Activated T-helper 17 cell treated with anti-CD3 and anti-CD28 coated beads, Interleukin-2, amount 50 U/mL, for 72 hours (primary cell): ENCODE results near the gene CORO1C. TPM values are rescaled to one million over a fixed set of nuclear protein-coding genes. Genes with fewer than 3 reads are reported as not detected.

Source experiments
- ATAC-seq: fragments of 150-1000 bp; cut with Tn5 transposase; replicated peaks from 2 replicates; pipeline ENCODE4 v1.10.0; 2021; ENCODE audit warnings: mild to moderate bottlenecking, moderate library complexity
- H3K27ac Mint-ChIP-seq: one replicate; pipeline ENCODE4 v1.8.0; 2022; ENCODE audit warnings: mixed read lengths
- H3K27me3 Mint-ChIP-seq: one replicate; pipeline ENCODE4 v1.8.0; 2022; ENCODE audit warnings: mixed read lengths
- H3K36me3 Mint-ChIP-seq: one replicate; pipeline ENCODE4 v1.8.0; 2022; ENCODE audit warnings: low read depth, mild to moderate bottlenecking, mixed read lengths
- H3K4me1 Mint-ChIP-seq: one replicate; pipeline ENCODE4 v1.8.0; 2022; ENCODE audit warnings: mixed read lengths
- H3K4me3 Mint-ChIP-seq: one replicate; pipeline ENCODE4 v1.8.0; 2022; ENCODE audit warnings: mild to moderate bottlenecking, mixed read lengths
- H3K9me3 Mint-ChIP-seq: one replicate; pipeline ENCODE4 v1.8.0; 2022; ENCODE audit warnings: mixed read lengths
- total RNA-seq, 2 donors: library from RNA; stranded (reverse); gene quantifications; one replicate each; pipeline ENCODE4 v1.2.3, GENCODE V29; 2022

Gene CORO1C
- total RNA-seq, 2 donors from 2014 or later, result 81.9 to 101 TPM

GRCh38 chr12:108690542-108691174 is 40.7 kb downstream of the CORO1C start:
- H3K27me3 Mint-ChIP-seq, result no peaks in the 10 kb centered on the region
- H3K4me3 Mint-ChIP-seq, result peak overlapping the region; percentile 85
- peak overlapping the region; percentile 93 for H3K27ac Mint-ChIP-seq
- H3K9me3 Mint-ChIP-seq, result peaks cover 3% of the 10 kb centered on the region
- ATAC-seq, result no peak
- peaks cover 7% of the 10 kb centered on the region for H3K36me3 Mint-ChIP-seq
- peaks cover 48% of the 10 kb centered on the region for H3K4me1 Mint-ChIP-seq

- no peak for ATAC-seq
- Mint-ChIP-seq H3K4me1 (peaks cover 46% of the 10 kb centered on the region), H3K36me3 (peaks cover 3% of the 10 kb centered on the region), H3K4me3 (peak overlapping the region; percentile 85), H3K27ac (peak overlapping the region; percentile 93), H3K27me3 (no peaks in the 10 kb centered on the region), H3K9me3 (peaks cover 2% of the 10 kb centered on the region)
Observed at GRCh38 chr12:108690191-108690518, 41.2 kb downstream of the CORO1C start.

DNA sequence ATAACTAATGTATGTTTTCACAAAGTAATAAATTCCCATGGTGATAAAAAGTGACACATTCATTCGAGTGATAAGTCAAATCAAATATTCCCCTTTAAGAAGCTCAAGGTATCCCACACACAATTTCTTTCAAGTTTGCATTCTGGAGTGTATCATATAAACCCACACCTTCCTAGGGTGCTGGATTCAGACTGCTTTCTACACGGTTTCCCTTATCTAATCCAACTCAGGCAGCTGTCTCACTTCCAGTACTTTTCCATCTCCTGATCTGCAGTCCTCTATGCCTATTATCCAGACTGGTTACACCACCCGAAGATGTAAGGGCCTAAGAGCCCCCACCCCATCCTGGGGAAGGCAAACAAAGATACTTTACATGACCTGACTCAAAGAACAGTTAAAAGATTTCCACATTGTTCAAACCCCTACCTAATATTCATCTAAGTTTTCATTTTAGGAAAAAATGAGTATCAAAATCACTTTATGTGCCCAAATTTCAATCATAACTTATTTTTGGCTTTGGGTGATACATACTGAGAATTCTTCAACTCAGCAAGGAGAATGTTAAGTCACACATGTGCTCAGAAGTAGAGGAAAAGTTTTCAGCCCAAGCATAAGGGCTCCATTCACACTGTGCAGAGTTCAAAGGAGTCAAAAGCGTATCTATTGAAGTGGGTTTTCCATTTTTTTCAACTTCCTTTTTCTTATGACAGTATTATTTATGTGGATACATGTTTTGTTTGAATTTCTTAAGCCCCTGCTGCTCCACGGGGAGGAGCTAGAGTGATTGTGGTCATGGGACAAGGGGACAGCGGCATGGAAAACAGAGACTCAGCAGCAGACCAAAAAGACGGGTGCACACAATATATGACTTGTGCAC is 41.8 kb downstream of the CORO1C start:
- Mint-ChIP-seq H3K27me3 (no peaks in the 10 kb centered on the region), H3K36me3 (no peaks in the 10 kb centered on the region), H3K9me3 (no peaks in the 10 kb centered on the region), H3K4me3 (peak overlapping the region; percentile 85), H3K4me1 (peaks cover 42% of the 10 kb centered on the region), H3K27ac (peak overlapping the region; percentile 93)
- peak; percentile 64 for ATAC-seq

DNA sequence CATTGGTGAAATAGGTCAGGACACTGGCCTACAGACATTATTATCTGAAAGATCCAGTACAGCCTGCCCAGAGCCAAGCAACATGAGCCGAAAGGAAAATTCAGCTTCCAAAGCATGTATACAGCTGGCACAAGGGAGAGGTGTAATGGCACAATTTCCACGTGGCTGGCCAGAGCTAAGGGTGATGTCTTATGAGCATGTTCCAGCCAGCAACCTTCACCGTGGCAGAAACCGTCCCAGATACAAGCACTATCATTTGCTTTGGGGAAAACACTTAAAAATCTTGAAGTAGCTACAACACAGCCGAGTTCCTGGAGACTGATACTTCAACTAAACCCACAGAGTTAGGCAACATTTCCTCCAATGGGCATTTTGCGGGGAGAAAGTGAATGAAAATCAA is 44.5 kb downstream of the CORO1C start:
- no peak for ATAC-seq
- Mint-ChIP-seq H3K27me3 (no peaks in the 10 kb centered on the region), H3K36me3 (no peaks in the 10 kb centered on the region), H3K4me1 (peaks cover 32% of the 10 kb centered on the region), H3K4me3 (no peak overlapping the region), H3K27ac (no peak overlapping the region), H3K9me3 (no peaks in the 10 kb centered on the region)

DNA sequence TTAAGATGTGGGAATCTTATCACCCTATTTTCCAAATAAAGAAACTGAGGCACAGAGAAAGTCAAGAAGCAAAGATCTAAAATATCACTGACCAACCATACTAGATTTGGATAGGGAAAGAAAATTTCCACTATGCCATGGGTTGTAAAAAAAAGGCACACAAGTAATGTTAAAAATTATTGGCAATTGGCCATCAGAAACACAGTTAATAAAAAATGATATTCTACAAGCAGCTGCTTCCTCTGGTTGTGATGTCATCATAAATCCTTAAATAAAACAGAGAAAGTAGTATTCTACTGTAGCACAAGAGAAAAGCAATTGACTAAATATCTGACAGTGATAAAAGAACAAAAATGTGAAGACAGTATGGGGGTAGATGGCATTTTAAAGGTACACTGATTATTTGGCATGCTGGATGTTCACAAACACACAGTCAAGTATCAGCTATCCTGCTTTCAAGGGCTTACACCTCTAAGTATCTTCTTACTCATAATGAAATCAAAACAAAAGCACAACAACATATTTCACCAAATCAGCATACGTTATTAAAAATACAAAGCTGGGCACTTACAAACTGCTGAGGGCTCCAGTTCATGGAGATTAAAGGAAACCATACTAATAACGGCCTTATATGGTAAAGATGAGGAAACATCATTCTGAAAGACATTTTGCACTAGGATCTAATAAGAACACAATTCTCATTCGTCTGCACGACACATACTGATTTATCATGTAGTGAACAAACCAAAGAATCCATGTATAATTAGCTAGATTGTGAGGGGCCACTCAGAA is 45.7 kb downstream of the CORO1C start:
- Mint-ChIP-seq H3K27ac (no peak overlapping the region), H3K36me3 (no peaks in the 10 kb centered on the region), H3K9me3 (no peaks in the 10 kb centered on the region), H3K4me3 (no peak overlapping the region), H3K4me1 (peaks cover 28% of the 10 kb centered on the region), H3K27me3 (no peaks in the 10 kb centered on the region)
- no peak for ATAC-seq

- ATAC-seq, result no peak
- Mint-ChIP-seq H3K36me3 (no peaks in the 10 kb centered on the region), H3K9me3 (no peaks in the 10 kb centered on the region), H3K27me3 (no peaks in the 10 kb centered on the region), H3K27ac (no peak overlapping the region), H3K4me3 (no peak overlapping the region), H3K4me1 (peaks cover 13% of the 10 kb centered on the region)
Observed at GRCh38 chr12:108683906-108684556, 47.3 kb downstream of the CORO1C start.

- Mint-ChIP-seq H3K27me3 (no peaks in the 10 kb centered on the region), H3K27ac (no peak overlapping the region), H3K4me1 (peaks cover 13% of the 10 kb centered on the region), H3K9me3 (no peaks in the 10 kb centered on the region), H3K36me3 (peaks cover 15% of the 10 kb centered on the region), H3K4me3 (no peak overlapping the region)
- no peak for ATAC-seq
Observed at GRCh38 chr12:108681317-108681716, 50.0 kb downstream of the CORO1C start.

- ATAC-seq, result no peak
- peaks cover 11% of the 10 kb centered on the region for H3K4me1 Mint-ChIP-seq
- H3K27me3 Mint-ChIP-seq, result no peaks in the 10 kb centered on the region
- H3K4me3 Mint-ChIP-seq, result no peak overlapping the region
- H3K9me3 Mint-ChIP-seq, result no peaks in the 10 kb centered on the region
- no peak overlapping the region for H3K27ac Mint-ChIP-seq
- H3K36me3 Mint-ChIP-seq, result peaks cover 35% of the 10 kb centered on the region
Observed at GRCh38 chr12:108679106-108679681, 52.1 kb downstream of the CORO1C start.

- no peaks in the 10 kb centered on the region for H3K27me3 Mint-ChIP-seq
- ATAC-seq, result peak; percentile 40
- H3K27ac Mint-ChIP-seq, result no peak overlapping the region
- peaks cover 11% of the 10 kb centered on the region for H3K4me1 Mint-ChIP-seq
- no peak overlapping the region for H3K4me3 Mint-ChIP-seq
- H3K9me3 Mint-ChIP-seq, result no peaks in the 10 kb centered on the region
- peaks cover 35% of the 10 kb centered on the region for H3K36me3 Mint-ChIP-seq
Observed at GRCh38 chr12:108678104-108678730, 53.1 kb downstream of the CORO1C start.

DNA sequence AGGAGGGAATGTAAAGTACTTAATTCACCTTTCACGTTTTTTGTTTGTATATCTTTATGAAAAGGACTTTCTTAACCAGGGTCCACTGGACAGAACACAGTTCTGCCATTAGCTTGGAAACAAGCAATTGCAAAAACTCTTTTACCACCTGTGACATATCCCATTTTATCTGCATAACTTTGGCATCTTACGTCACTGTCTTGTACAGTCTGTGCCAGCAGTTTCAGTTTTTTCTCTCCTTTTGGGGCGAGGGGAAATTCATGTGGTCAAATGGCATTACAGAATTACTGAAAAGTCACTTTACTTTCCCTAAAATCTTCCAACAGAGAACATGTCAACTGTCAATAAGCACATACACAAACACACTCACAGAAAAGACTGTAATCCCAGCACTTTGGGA is 53.9 kb downstream of the CORO1C start:
- no peak for ATAC-seq
- Mint-ChIP-seq H3K4me1 (peaks cover 11% of the 10 kb centered on the region), H3K27me3 (no peaks in the 10 kb centered on the region)

GRCh38 chr12:108676707-108677106 is 54.6 kb downstream of the CORO1C start:
- Mint-ChIP-seq H3K36me3 (peaks cover 35% of the 10 kb centered on the region), H3K27ac (no peak overlapping the region)
- ATAC-seq, result no peak

More for the DNA sequence above, 53.9 kb downstream of the CORO1C start:
- H3K27ac Mint-ChIP-seq, result no peak overlapping the region
- H3K9me3 Mint-ChIP-seq, result no peaks in the 10 kb centered on the region
- H3K36me3 Mint-ChIP-seq, result peaks cover 35% of the 10 kb centered on the region
- no peak overlapping the region for H3K4me3 Mint-ChIP-seq

DNA sequence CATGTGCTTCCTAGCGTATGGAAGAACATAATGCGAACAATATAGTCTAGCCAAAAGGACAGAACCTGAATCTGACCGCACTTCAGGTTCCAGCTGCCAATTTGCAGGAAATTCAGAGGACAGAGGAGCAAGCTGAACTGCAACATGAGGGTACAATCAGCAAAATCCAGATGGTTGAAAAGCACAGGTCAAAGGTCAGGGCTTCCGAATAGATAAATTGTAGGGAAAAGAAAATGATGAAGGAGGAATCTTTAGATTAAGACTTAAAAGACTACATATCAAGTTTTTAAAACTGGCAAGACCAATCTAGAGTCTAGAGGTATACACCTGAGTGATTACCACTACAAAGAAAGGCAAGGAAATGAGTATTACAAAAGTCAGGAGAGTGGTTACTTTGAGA is 55.5 kb downstream of the CORO1C start:
- Mint-ChIP-seq H3K36me3 (peaks cover 35% of the 10 kb centered on the region), H3K4me3 (no peak overlapping the region), H3K4me1 (peaks cover 5% of the 10 kb centered on the region), H3K27me3 (no peaks in the 10 kb centered on the region), H3K27ac (no peak overlapping the region), H3K9me3 (no peaks in the 10 kb centered on the region)
- ATAC-seq, result no peak

More at GRCh38 chr12:108676707-108677106, 54.6 kb downstream of the CORO1C start:
- no peaks in the 10 kb centered on the region for H3K9me3 Mint-ChIP-seq
- H3K27me3 Mint-ChIP-seq, result no peaks in the 10 kb centered on the region
- peaks cover 11% of the 10 kb centered on the region for H3K4me1 Mint-ChIP-seq
- no peak overlapping the region for H3K4me3 Mint-ChIP-seq

GRCh38 chr12:108672054-108672453 is 59.3 kb downstream of the CORO1C start:
- H3K9me3 Mint-ChIP-seq, result no peaks in the 10 kb centered on the region
- no peaks in the 10 kb centered on the region for H3K27me3 Mint-ChIP-seq
- H3K4me1 Mint-ChIP-seq, result peaks cover 5% of the 10 kb centered on the region
- H3K27ac Mint-ChIP-seq, result no peak overlapping the region
- peaks cover 27% of the 10 kb centered on the region for H3K36me3 Mint-ChIP-seq
- no peak overlapping the region for H3K4me3 Mint-ChIP-seq
- ATAC-seq, result no peak
